Colonic mucosa (tissue), 4 donors: ENCODE results near the gene GRM8. TPM values are rescaled to one million over a fixed set of nuclear protein-coding genes. Genes with fewer than 3 reads are reported as not detected.

Source experiments
- DNase-seq: peaks from one replicate; pipeline ENCODE4 v3.0.0-alpha.2; 2020
- H3K27ac ChIP-seq: fragments of 200-600 bp; one replicate; pipeline ENCODE4 v1.8.0; 2021
- H3K27me3 ChIP-seq: fragments of 200-600 bp; one replicate; pipeline ENCODE4 v1.8.0; 2021
- H3K36me3 ChIP-seq: fragments of 200-600 bp; one replicate; pipeline ENCODE4 v1.8.0; 2021
- H3K4me1 ChIP-seq: fragments of 200-600 bp; one replicate; pipeline ENCODE4 v1.8.0; 2021; ENCODE audit warnings: mild to moderate bottlenecking
- H3K4me3 ChIP-seq: fragments of 200-600 bp; one replicate; pipeline ENCODE4 v1.8.0; 2021
- H3K9ac ChIP-seq, 2 donors: one replicate each; pipeline ENCODE4 v1.7.0; 2013; ENCODE audit warnings: control low read depth in 2 of 2, low read depth in 2 of 2, low read length in 2 of 2
- H3K9me3 ChIP-seq: fragments of 200-600 bp; one replicate; pipeline ENCODE4 v1.8.0; 2021
- CTCF ChIP-seq: fragments of 200-600 bp; IDR thresholded peaks from one replicate; pipeline ENCODE4 v1.8.0; 2022; ENCODE audit warnings: antibody characterized with exemption, mild to moderate bottlenecking
- intact Hi-C: fragments of 100-400 bp; cut with DNase I; formaldehyde crosslinking; loops from one replicate; pipeline ENCODE4 v1.14.1; 2022
- total RNA-seq, 2 donors: library from RNA; stranded (reverse); fragmentation: NEBNext Ultra II Directional in 1 of 2; extraction: Animal tissue kit (Norgen Biotek cat#: 25700) in 1 of 2; gene quantifications; one replicate each; pipeline ENCODE4 v1.2.1, GENCODE V29; 2021
- donor health status: healthy.
- donor health status: DM: no; HTN: no; CAD: no.
- donor health status: DM: no; HTN: no; CAD: no.

Gene GRM8
- total RNA-seq, 2 donors from 2014 or later, result 2.2 to 2.5 TPM

GRCh38 chr7:127266047-127266446 lies 13.3 kb upstream of the GRM8 start:
- intact Hi-C loops, result no loop called here
- H3K9ac ChIP-seq, result no peak overlapping the region
- no peaks in the 10 kb centered on the region for H3K27me3 ChIP-seq
- no peak overlapping the region for H3K4me3 ChIP-seq
- no peaks in the 10 kb centered on the region for H3K9me3 ChIP-seq
- no peak for TF ChIP-seq CTCF
- DNase-seq, result no peak
- H3K4me1 ChIP-seq, result no peaks in the 10 kb centered on the region
- H3K36me3 ChIP-seq, result no peaks in the 10 kb centered on the region
- H3K27ac ChIP-seq, result no peak overlapping the region

- Histone ChIP-seq H3K27me3 (no peaks in the 10 kb centered on the region), H3K4me1 (no peaks in the 10 kb centered on the region), H3K27ac (no peak overlapping the region), H3K4me3 (no peak overlapping the region), H3K36me3 (no peaks in the 10 kb centered on the region), H3K9me3 (no peaks in the 10 kb centered on the region), H3K9ac (no peak overlapping the region)
- intact Hi-C loops, result no loop called here
- DNase-seq, result no peak
- TF ChIP-seq CTCF, result no peak
Observed at GRCh38 chr7:127264219-127264618, 11.5 kb upstream of the GRM8 start.

- Histone ChIP-seq H3K9me3 (no peaks in the 10 kb centered on the region), H3K36me3 (no peaks in the 10 kb centered on the region), H3K27me3 (no peaks in the 10 kb centered on the region), H3K27ac (no peak overlapping the region), H3K4me1 (no peaks in the 10 kb centered on the region), H3K4me3 (no peak overlapping the region), H3K9ac (no peak overlapping the region)
- DNase-seq, result no peak
- TF ChIP-seq CTCF, result no peak
- intact Hi-C loops, result loop anchor here (10.0 kb wide), 1 partner anchor 453 kb away; no protein-coding TSS in a partner anchor
Observed at GRCh38 chr7:127258111-127258510, 5.4 kb upstream of the GRM8 start.

GRCh38 chr7:127257086-127257485 lies 4.3 kb upstream of the GRM8 start:
- TF ChIP-seq CTCF, result no peak
- Histone ChIP-seq H3K36me3 (no peaks in the 10 kb centered on the region), H3K27me3 (peaks cover under 1% of the 10 kb centered on the region), H3K9me3 (no peaks in the 10 kb centered on the region), H3K27ac (no peak overlapping the region), H3K9ac (no peak overlapping the region), H3K4me3 (no peak overlapping the region), H3K4me1 (no peaks in the 10 kb centered on the region)
- DNase-seq, result no peak
- intact Hi-C loops, result loop anchor here (10.0 kb wide), 1 partner anchor 452 kb away; no protein-coding TSS in a partner anchor

GRCh38 chr7:127256041-127256725 lies 3.4 kb upstream of the GRM8 start:
- intact Hi-C loops, result loop anchor here (10.0 kb wide), 1 partner anchor 451 kb away; no protein-coding TSS in a partner anchor
- no peak for DNase-seq

More at GRCh38 chr7:127256041-127256725, 3.4 kb upstream of the GRM8 start:
- no peak for TF ChIP-seq CTCF
- Histone ChIP-seq H3K4me1 (no peaks in the 10 kb centered on the region), H3K4me3 (no peak overlapping the region), H3K27me3 (peaks cover 10% of the 10 kb centered on the region), H3K9ac (no peak overlapping the region), H3K27ac (no peak overlapping the region), H3K9me3 (no peaks in the 10 kb centered on the region), H3K36me3 (no peaks in the 10 kb centered on the region)
